ENCODE results near the gene CRISPLD2. TPM values are rescaled to one million over a fixed set of nuclear protein-coding genes. Genes with fewer than 3 reads are reported as not detected.

Gene CRISPLD2
- 59.3 and 75.3 TPM in 2 replicates for total RNA-seq

GRCh38 chr16:84819644-84820304, at the start of gene CRISPLD2:
Gene CRISPLD2, plus strand, starts transcription at chr16:84819985. Its CDS starts 18,511 bp downstream, at chr16:84838496.

Other genes with a start within 250 kb of the CRISPLD2 start
- 304 and 327 TPM in 2 replicates for gene COTL1, start 201.9 kb upstream of the CRISPLD2 start, total RNA-seq
- gene KLHL36, start 171.5 kb upstream of the CRISPLD2 start, total RNA-seq, result 30.8 and 31.8 TPM in 2 replicates
- 49.9 and 53.8 TPM in 2 replicates for gene USP10, start 120.0 kb upstream of the CRISPLD2 start, total RNA-seq
- gene ZDHHC7, start 191.6 kb downstream of the CRISPLD2 start, total RNA-seq, result 67.0 and 77.5 TPM in 2 replicates
- gene KIAA0513, start 207.8 kb downstream of the CRISPLD2 start, total RNA-seq, result 4.7 and 7.6 TPM in 2 replicates